HCT116 (cell line): Measurements from ENCODE around the gene LYRM1. TPM values are rescaled to one million over a fixed set of nuclear protein-coding genes. Genes with fewer than 3 reads are reported as not detected.

ENCODE experiments used
- ATAC-seq: fragments of 200-7000 bp; cut with Tn5 transposase; 2 replicates; pipeline ENCODE4 v1.9.1; 2020; ENCODE audit warnings: mild to moderate bottlenecking, moderate library complexity
- BruUV-seq: library from RNA; stranded (reverse); fragments of 400-500 nt; replicated peaks from 2 replicates; lab custom pipeline; 2021; lab: Mats Ljungman, UMichigan
- CTCF ChIA-PET: fragments of 300-600 bp; sonication (Branson Sonifier 250); formaldehyde crosslinking; loops from one replicate; lab custom pipeline; 2021; ENCODE audit warnings: antibody characterized with exemption; lab: Charles Lee
- POLR2A ChIA-PET: fragments of 300-600, 350-600 bp; sonication (Branson Sonifier 250); formaldehyde crosslinking; loops from one replicate; lab custom pipeline; 2021; ENCODE audit warnings: antibody characterized with exemption; lab: Charles Lee
- RAD21 ChIA-PET, 2 experiments: fragments of 300-600 bp; sonication (Branson Sonifier 250); formaldehyde crosslinking; loops; one replicate each; lab custom pipeline; 2023; ENCODE audit warnings: low total read pairs in 2 of 2; ENCODE audit not compliant: uncharacterized antibody in 2 of 2, unreplicated experiment in 2 of 2, low non-redundant PET in 1 of 2; lab: Charles Lee
- DNase-seq: peaks from one replicate; pipeline ENCODE4 v3.0.0-alpha.2; 2010; ENCODE audit warnings: low read depth, low spot score
- H2AFZ ChIP-seq: fragments of 200-600 bp; shearing (Covaris generic), sonication (generic); 2 replicates; pipeline ENCODE4 v1.6.1; 2017; ENCODE audit warnings: low read depth, mixed run types, mixed read lengths, antibody characterized with exemption, low read length; ENCODE audit not compliant: poor library complexity, severe bottlenecking
- H3K27ac ChIP-seq: 2 replicates; pipeline ENCODE4 v1.5.1; 2012; ENCODE audit warnings: low read depth, low read length
- H3K27me3 ChIP-seq: fragments of 200-600 bp; sonication (generic); 2 replicates; pipeline ENCODE4 v1.6.1; 2016; ENCODE audit warnings: mixed run types, low read length, mixed read lengths; ENCODE audit not compliant: insufficient read depth
- H3K36me3 ChIP-seq, 2 experiments: fragments of 200-500 bp in 1 of 2; fragments of 200-600 bp in 1 of 2; sonication (Bioruptor generic) in 1 of 2; sonication (generic) in 1 of 2; 2 replicates each; pipeline versions ENCODE4 v1.5.1 to v1.6.1; 2014 to 2016; ENCODE audit warnings: low read length in 2 of 2, inconsistent platforms in 1 of 2, mixed read lengths in 1 of 2, mixed run types in 1 of 2; ENCODE audit not compliant: insufficient read depth in 2 of 2, control insufficient read depth in 1 of 2
- H3K4me1 ChIP-seq, 2 experiments: fragments of 200-600 bp in 1 of 2; sonication (generic) in 1 of 2; 2 replicates each; pipeline versions ENCODE4 v1.5.1 to v1.6.1; 2012 to 2017; ENCODE audit warnings: low read length in 2 of 2, inconsistent platforms in 1 of 2, mild to moderate bottlenecking in 1 of 2, mixed read lengths in 1 of 2, mixed run types in 1 of 2, moderate library complexity in 1 of 2; ENCODE audit not compliant: insufficient read depth in 2 of 2, control insufficient read depth in 1 of 2
- H3K4me2 ChIP-seq: fragments of 200-600 bp; sonication (generic); 2 replicates; pipeline ENCODE4 v1.6.1; 2017; ENCODE audit warnings: mixed run types, low read length, mixed read lengths
- H3K4me3 ChIP-seq, 2 experiments: fragments of 200-600 bp in 1 of 2; sonication (generic) in 1 of 2; replicated peaks in 1 of 2; 2 replicates each; pipeline ENCODE4 v1.5.1; 2011 to 2016; ENCODE audit warnings: low read length in 2 of 2, control low read depth in 1 of 2, low read depth in 1 of 2, mild to moderate bottlenecking in 1 of 2, mixed read lengths in 1 of 2, mixed run types in 1 of 2
- H3K79me2 ChIP-seq: fragments of 200-600 bp; sonication (generic); 2 replicates; pipeline ENCODE4 v1.6.1; 2017; ENCODE audit warnings: mild to moderate bottlenecking, mixed run types, low read length, moderate library complexity, mixed read lengths; ENCODE audit not compliant: insufficient read depth
- H3K9ac ChIP-seq: fragments of 200-600 bp; sonication (generic); 2 replicates; pipeline ENCODE4 v1.6.1; 2016; ENCODE audit warnings: low read length, mixed read lengths
- H3K9me2 ChIP-seq: fragments of 200-600 bp; sonication (generic), shearing (Covaris generic); 2 replicates; pipeline ENCODE4 v1.6.1; 2017; ENCODE audit warnings: mixed run types, mild to moderate bottlenecking, moderate library complexity; ENCODE audit not compliant: insufficient read depth
- H3K9me3 ChIP-seq, 2 experiments: fragments of 200-500 bp in 1 of 2; fragments of 200-600 bp in 1 of 2; sonication (Bioruptor generic) in 1 of 2; sonication (generic) in 1 of 2; 2 replicates each; pipeline ENCODE4 v1.6.1; 2014 to 2017; ENCODE audit warnings: low read length in 2 of 2, mixed read lengths in 2 of 2, inconsistent platforms in 1 of 2, low read depth in 1 of 2, mild to moderate bottlenecking in 1 of 2, mixed run types in 1 of 2, moderate library complexity in 1 of 2; ENCODE audit not compliant: control insufficient read depth in 1 of 2, insufficient read depth in 1 of 2
- H4K20me1 ChIP-seq: fragments of 200-600 bp; sonication (generic), shearing (Covaris generic); 2 replicates; pipeline ENCODE4 v1.6.1; 2017; ENCODE audit warnings: mixed run types, mild to moderate bottlenecking, moderate library complexity; ENCODE audit not compliant: insufficient read depth
- EGR1 ChIP-seq: IDR thresholded peaks from 2 replicates; pipeline ENCODE4 v1.6.1; 2012; ENCODE audit warnings: low read depth
- FOSL1 ChIP-seq: IDR thresholded peaks from 2 replicates; pipeline ENCODE4 v1.6.1; 2012; ENCODE audit warnings: low read depth
- JUND ChIP-seq: IDR thresholded peaks from 2 replicates; pipeline ENCODE4 v1.6.1; 2012
- RAD21 ChIP-seq: IDR thresholded peaks from 2 replicates; pipeline ENCODE4 v1.6.1; 2012; ENCODE audit warnings: low read depth, mild to moderate bottlenecking
- intact Hi-C: fragments of 100-400 bp; cut with micrococcal nuclease; formaldehyde crosslinking; loops from 2 replicates; pipeline ENCODE4 v1.10.0; 2022
- total RNA-seq: library from RNA; stranded (reverse); gene quantifications from one replicate; pipeline ENCODE4 v1.2.1, GENCODE V29; 2021; ENCODE audit not compliant: unreplicated experiment
- TF ChIP-seq, protein P1 (sequence below), 3 experiments: fragments of 200-600 bp in 1 of 3; sonication (generic) in 1 of 3; IDR thresholded peaks in 2 of 3; conservative IDR thresholded peaks in 1 of 3; 2 replicates each; pipeline ENCODE4 v1.5.1; 2012 to 2017; ENCODE audit warnings: low read depth in 2 of 3, low read length in 2 of 3, antibody characterized with exemption in 1 of 3, borderline replicate concordance in 1 of 3, control low read depth in 1 of 3, mild to moderate bottlenecking in 1 of 3, mixed read lengths in 1 of 3, mixed run types in 1 of 3, moderate library complexity in 1 of 3; ENCODE audit not compliant: insufficient read depth in 1 of 3
- TF ChIP-seq, protein P2 (sequence below): IDR thresholded peaks from 2 replicates; pipeline ENCODE4 v1.6.1; 2012; ENCODE audit warnings: low read depth

LYRM1 gene
- total RNA-seq, 1 experiment from 2014 or later, result 26.7 TPM

DNA sequence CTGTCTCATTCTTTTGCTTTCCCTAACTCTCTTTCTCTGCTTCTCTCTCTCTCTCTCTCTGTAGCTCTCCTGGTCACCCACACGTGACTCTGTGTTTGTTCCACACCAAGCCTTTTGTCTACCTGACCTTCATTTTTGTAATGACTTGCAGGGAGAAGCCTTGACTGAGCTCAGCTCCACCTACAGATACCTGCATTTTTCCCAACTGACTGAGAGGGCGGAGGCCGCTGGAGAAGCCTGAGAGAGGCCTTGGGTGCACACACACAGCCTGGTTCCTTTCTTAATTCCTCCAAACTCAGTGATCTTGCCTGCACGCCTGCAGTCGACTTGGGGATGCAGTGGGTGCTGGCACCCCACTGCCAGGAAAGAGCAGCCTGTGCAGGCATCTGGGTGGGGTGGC lies 68.8 kb downstream of the LYRM1 start:
- H3K9ac ChIP-seq, result no peak overlapping the region
- TF ChIP-seq FOSL1 (no peak), RAD21 (no peak), JUND (no peak), EGR1 (no peak)
- TF ChIP-seq, protein P1, sequence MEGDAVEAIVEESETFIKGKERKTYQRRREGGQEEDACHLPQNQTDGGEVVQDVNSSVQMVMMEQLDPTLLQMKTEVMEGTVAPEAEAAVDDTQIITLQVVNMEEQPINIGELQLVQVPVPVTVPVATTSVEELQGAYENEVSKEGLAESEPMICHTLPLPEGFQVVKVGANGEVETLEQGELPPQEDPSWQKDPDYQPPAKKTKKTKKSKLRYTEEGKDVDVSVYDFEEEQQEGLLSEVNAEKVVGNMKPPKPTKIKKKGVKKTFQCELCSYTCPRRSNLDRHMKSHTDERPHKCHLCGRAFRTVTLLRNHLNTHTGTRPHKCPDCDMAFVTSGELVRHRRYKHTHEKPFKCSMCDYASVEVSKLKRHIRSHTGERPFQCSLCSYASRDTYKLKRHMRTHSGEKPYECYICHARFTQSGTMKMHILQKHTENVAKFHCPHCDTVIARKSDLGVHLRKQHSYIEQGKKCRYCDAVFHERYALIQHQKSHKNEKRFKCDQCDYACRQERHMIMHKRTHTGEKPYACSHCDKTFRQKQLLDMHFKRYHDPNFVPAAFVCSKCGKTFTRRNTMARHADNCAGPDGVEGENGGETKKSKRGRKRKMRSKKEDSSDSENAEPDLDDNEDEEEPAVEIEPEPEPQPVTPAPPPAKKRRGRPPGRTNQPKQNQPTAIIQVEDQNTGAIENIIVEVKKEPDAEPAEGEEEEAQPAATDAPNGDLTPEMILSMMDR (IDR thresholded peaks at IDR 0.05 in 2 of 3, conservative IDR thresholded peaks at IDR 0.05 in 1 of 3; ENCODE audit: borderline replicate concordance in 1 of 3, insufficient read depth in 1 of 3, low read depth in 2 of 3, low read length in 2 of 3), result no peak
- TF ChIP-seq, protein P2, sequence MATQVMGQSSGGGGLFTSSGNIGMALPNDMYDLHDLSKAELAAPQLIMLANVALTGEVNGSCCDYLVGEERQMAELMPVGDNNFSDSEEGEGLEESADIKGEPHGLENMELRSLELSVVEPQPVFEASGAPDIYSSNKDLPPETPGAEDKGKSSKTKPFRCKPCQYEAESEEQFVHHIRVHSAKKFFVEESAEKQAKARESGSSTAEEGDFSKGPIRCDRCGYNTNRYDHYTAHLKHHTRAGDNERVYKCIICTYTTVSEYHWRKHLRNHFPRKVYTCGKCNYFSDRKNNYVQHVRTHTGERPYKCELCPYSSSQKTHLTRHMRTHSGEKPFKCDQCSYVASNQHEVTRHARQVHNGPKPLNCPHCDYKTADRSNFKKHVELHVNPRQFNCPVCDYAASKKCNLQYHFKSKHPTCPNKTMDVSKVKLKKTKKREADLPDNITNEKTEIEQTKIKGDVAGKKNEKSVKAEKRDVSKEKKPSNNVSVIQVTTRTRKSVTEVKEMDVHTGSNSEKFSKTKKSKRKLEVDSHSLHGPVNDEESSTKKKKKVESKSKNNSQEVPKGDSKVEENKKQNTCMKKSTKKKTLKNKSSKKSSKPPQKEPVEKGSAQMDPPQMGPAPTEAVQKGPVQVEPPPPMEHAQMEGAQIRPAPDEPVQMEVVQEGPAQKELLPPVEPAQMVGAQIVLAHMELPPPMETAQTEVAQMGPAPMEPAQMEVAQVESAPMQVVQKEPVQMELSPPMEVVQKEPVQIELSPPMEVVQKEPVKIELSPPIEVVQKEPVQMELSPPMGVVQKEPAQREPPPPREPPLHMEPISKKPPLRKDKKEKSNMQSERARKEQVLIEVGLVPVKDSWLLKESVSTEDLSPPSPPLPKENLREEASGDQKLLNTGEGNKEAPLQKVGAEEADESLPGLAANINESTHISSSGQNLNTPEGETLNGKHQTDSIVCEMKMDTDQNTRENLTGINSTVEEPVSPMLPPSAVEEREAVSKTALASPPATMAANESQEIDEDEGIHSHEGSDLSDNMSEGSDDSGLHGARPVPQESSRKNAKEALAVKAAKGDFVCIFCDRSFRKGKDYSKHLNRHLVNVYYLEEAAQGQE, result no peak
- no peaks in the 10 kb centered on the region for H3K79me2 ChIP-seq
- H3K4me2 ChIP-seq, result no peak overlapping the region
- no peak overlapping the region for H3K4me3 ChIP-seq
- ChIA-PET POLR2A (no interaction called here), CTCF (no interaction called here), RAD21 (no interaction called here)
- H3K9me2 ChIP-seq, result no peaks in the 10 kb centered on the region
- H3K36me3 ChIP-seq, result no peaks in the 10 kb centered on the region
- H2AFZ ChIP-seq, result no peak overlapping the region
- H3K4me1 ChIP-seq, result peaks cover under 1 to 7% of the 10 kb centered on the region in 2 experiments; a peak in 2 of 4 replicates
- no TSS peak for BruUV-seq
- intact Hi-C loops, result no loop called here
- no peaks in the 10 kb centered on the region for H4K20me1 ChIP-seq
- no peak for ATAC-seq
- H3K27ac ChIP-seq, result no peak overlapping the region
- no peak for DNase-seq
- H3K27me3 ChIP-seq, result no peaks in the 10 kb centered on the region
- H3K9me3 ChIP-seq, result no peaks in the 10 kb centered on the region
